Measurements from ENCODE around the gene DLG2. TPM values are rescaled to one million over a fixed set of nuclear protein-coding genes. Genes with fewer than 3 reads are reported as not detected.
A peak's percentile ranks its signal among the peaks of the same experiment; 100 is the strongest.

The DLG2 gene
- total RNA-seq, 1 experiment from 2014 or later: 2.7 TPM

DNA sequence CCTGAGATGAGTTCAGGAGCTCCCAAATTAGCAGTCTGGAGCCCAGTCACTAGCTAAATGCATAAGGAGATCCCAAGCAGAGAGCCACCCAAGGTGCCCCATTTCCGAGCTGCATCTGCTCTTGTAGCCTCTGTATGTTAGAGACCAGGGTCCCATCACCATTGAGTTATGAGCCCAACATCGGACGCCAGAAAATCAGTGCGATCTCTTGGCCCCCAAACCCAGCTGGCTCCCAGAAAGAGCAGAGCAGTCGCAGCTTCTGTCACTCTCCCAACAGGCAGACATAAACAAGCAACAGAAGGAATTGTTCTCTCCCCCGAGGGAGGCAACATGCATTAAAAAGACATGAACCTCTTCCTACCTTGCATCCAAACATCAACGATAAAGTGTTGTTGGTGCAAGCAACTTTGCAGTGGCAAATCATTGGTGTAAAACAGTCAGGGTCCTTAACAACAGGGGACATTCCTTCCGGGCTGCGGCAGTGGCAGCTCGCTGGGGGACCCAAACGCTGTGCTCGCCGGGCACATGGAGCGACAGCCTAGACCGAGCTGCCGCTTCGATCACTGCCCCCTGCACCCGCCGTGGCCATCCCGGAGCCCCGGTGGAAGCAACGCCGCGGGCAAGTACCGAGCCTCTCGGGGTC lies 907.1 kb downstream of the DLG2 start:
- no peaks in the 10 kb centered on the region for H3K79me2 ChIP-seq (ENCODE audit: low read length)
- no peaks in the 10 kb centered on the region for H3K36me3 ChIP-seq (ENCODE audit: insufficient read depth, low read length)
- H3K27me3 ChIP-seq (ENCODE audit: low read length): no peaks in the 10 kb centered on the region
- H3K9ac ChIP-seq (ENCODE audit: low read length): no peak overlapping the region
- no peaks in the 10 kb centered on the region for H3K4me1 ChIP-seq (ENCODE audit: low read length)
- no peaks in the 10 kb centered on the region for H3K9me3 ChIP-seq (ENCODE audit: low read length)
- no peak for DNase-seq
- no peak overlapping the region for H3K27ac ChIP-seq (ENCODE audit: low read length)
- no peak overlapping the region for H2AFZ ChIP-seq (ENCODE audit: low read length)
- no peak overlapping the region for H3K4me3 ChIP-seq (ENCODE audit: low read length)
- H4K20me1 ChIP-seq (ENCODE audit: insufficient read depth, low read depth, low read length): no peaks in the 10 kb centered on the region
- no peak overlapping the region for H3K4me2 ChIP-seq (ENCODE audit: low read depth, low read length, poor library complexity, severe bottlenecking)
- no peaks in the 10 kb centered on the region for H3K9me2 ChIP-seq (replicated peaks; ENCODE audit: insufficient read depth, low read length)

DNA sequence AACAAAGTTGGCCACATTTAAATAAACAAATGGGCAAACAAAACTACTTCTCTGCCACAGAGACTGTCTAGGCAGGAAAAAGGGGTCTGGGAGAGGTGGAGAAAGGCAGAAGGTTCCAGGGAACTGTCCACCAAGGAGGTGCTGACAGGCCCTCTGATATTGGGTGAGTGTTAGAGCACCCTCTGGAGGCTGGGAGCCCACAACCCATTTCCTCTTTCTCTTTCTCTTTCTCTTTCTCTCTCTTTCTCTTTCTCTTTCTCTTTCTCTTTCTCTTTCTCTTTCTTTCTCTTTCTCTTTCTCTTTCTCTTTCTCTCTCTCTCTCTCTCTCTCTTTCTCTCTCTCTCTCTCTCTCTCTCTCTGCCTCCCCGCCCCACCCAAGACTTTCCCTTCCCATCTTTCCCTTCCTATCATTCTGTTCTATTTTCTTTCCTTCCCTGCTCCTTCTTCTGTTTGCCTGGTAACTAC lies 912.8 kb downstream of the DLG2 start:
- Histone ChIP-seq H3K9me3 (ENCODE audit: low read length) (no peaks in the 10 kb centered on the region), H3K27ac (ENCODE audit: low read length) (no peak overlapping the region), H3K27me3 (ENCODE audit: low read length) (no peaks in the 10 kb centered on the region), H3K79me2 (ENCODE audit: low read length) (no peaks in the 10 kb centered on the region), H3K9me2 (replicated peaks; ENCODE audit: insufficient read depth, low read length) (no peaks in the 10 kb centered on the region), H3K9ac (ENCODE audit: low read length) (no peak overlapping the region), H4K20me1 (ENCODE audit: insufficient read depth, low read depth, low read length) (no peaks in the 10 kb centered on the region), H3K4me2 (ENCODE audit: low read depth, low read length, poor library complexity, severe bottlenecking) (no peak overlapping the region), H3K4me1 (ENCODE audit: low read length) (no peaks in the 10 kb centered on the region), H2AFZ (ENCODE audit: low read length) (no peak overlapping the region), H3K4me3 (ENCODE audit: low read length) (no peak overlapping the region), H3K36me3 (ENCODE audit: insufficient read depth, low read length) (no peaks in the 10 kb centered on the region)
- peak; percentile 89 for DNase-seq

DNA sequence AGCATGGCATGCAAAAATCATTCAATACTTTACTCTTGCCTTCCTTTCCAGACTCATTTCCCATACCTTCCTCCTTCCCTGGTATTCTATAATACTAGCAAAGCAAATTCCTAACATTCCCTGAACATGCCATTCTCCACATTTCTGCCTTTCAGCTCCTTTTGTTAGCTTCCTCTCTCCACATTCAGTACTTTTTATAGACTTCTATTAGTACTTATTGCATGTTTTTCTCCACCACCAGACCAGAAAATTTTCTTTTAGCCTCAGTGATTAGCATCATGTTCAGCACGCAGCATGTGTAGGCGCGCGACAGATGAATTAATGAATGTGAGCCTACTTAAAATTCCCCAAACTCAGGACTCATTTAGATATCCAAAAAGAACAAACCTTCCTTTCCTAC lies 935.3 kb downstream of the DLG2 start:
- DNase-seq: no peak

DNA sequence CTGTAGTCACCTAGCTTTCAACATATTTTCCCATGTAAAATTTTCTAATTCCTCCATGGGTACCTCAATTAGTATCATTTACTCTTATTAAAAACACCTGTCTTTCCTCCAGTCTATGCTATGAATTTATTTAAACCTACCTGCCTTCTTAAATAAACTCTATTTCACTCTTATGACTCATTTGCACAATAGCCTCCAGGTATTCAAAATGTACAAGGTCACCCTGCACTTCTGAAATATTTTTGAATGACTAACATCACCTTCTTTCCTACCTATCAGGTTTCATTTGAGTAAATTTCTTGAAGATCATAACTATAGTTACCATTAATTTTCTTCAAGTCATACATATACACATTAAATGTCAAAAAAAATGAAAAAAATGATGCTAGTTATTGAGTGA lies 939.7 kb downstream of the DLG2 start:
- Histone ChIP-seq H3K9ac (ENCODE audit: low read length) (no peak overlapping the region), H4K20me1 (ENCODE audit: insufficient read depth, low read depth, low read length) (no peaks in the 10 kb centered on the region), H3K79me2 (ENCODE audit: low read length) (no peaks in the 10 kb centered on the region), H3K9me2 (replicated peaks; ENCODE audit: insufficient read depth, low read length) (no peaks in the 10 kb centered on the region), H3K27ac (ENCODE audit: low read length) (no peak overlapping the region), H3K36me3 (ENCODE audit: insufficient read depth, low read length) (no peaks in the 10 kb centered on the region), H3K27me3 (ENCODE audit: low read length) (no peaks in the 10 kb centered on the region), H3K4me2 (ENCODE audit: low read depth, low read length, poor library complexity, severe bottlenecking) (no peak overlapping the region), H2AFZ (ENCODE audit: low read length) (no peak overlapping the region), H3K4me3 (ENCODE audit: low read length) (no peak overlapping the region), H3K4me1 (ENCODE audit: low read length) (no peaks in the 10 kb centered on the region), H3K9me3 (ENCODE audit: low read length) (no peaks in the 10 kb centered on the region)
- DNase-seq: no peak

More for the DNA sequence above, 935.3 kb downstream of the DLG2 start:
- no peak overlapping the region for H3K27ac ChIP-seq (ENCODE audit: low read length)
- H3K9ac ChIP-seq (ENCODE audit: low read length): no peak overlapping the region
- H3K9me3 ChIP-seq (ENCODE audit: low read length): no peaks in the 10 kb centered on the region
- H3K79me2 ChIP-seq (ENCODE audit: low read length): no peaks in the 10 kb centered on the region
- H3K36me3 ChIP-seq (ENCODE audit: insufficient read depth, low read length): no peaks in the 10 kb centered on the region
- no peaks in the 10 kb centered on the region for H3K4me1 ChIP-seq (ENCODE audit: low read length)
- H2AFZ ChIP-seq (ENCODE audit: low read length): no peak overlapping the region
- H3K9me2 ChIP-seq (replicated peaks; ENCODE audit: insufficient read depth, low read length): no peaks in the 10 kb centered on the region
- H3K4me2 ChIP-seq (ENCODE audit: low read depth, low read length, poor library complexity, severe bottlenecking): no peak overlapping the region
- no peaks in the 10 kb centered on the region for H3K27me3 ChIP-seq (ENCODE audit: low read length)
- H3K4me3 ChIP-seq (ENCODE audit: low read length): no peak overlapping the region
- no peaks in the 10 kb centered on the region for H4K20me1 ChIP-seq (ENCODE audit: insufficient read depth, low read depth, low read length)

DNA sequence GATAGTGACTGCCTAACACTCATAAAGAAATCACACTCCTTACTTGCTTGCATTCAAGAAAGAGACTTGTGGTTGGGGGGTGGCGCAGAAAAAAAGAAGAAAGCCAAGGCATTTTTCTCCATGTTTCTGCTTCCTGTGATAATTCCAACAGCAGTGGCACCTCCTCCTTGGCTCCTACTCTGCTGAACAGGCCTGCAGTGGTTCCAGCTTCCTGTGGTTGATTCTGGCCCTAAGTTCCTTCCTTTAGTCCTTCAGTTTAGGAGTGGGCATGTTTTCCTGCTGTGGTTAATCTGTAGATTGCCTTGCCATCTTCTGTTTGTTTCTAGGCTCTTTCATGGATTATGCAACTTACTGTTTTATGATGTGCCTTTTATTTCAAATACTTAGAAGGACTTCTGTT lies 940.4 kb downstream of the DLG2 start:
- no peak overlapping the region for H3K9ac ChIP-seq (ENCODE audit: low read length)
- no peaks in the 10 kb centered on the region for H3K36me3 ChIP-seq (ENCODE audit: insufficient read depth, low read length)
- no peak overlapping the region for H2AFZ ChIP-seq (ENCODE audit: low read length)
- no peaks in the 10 kb centered on the region for H3K9me3 ChIP-seq (ENCODE audit: low read length)
- H3K27ac ChIP-seq (ENCODE audit: low read length): no peak overlapping the region
- no peak for DNase-seq
- no peak overlapping the region for H3K4me2 ChIP-seq (ENCODE audit: low read depth, low read length, poor library complexity, severe bottlenecking)
- H3K79me2 ChIP-seq (ENCODE audit: low read length): no peaks in the 10 kb centered on the region
- H3K4me3 ChIP-seq (ENCODE audit: low read length): no peak overlapping the region
- no peaks in the 10 kb centered on the region for H4K20me1 ChIP-seq (ENCODE audit: insufficient read depth, low read depth, low read length)
- H3K27me3 ChIP-seq (ENCODE audit: low read length): no peaks in the 10 kb centered on the region
- no peaks in the 10 kb centered on the region for H3K9me2 ChIP-seq (replicated peaks; ENCODE audit: insufficient read depth, low read length)
- H3K4me1 ChIP-seq (ENCODE audit: low read length): no peaks in the 10 kb centered on the region

DNA sequence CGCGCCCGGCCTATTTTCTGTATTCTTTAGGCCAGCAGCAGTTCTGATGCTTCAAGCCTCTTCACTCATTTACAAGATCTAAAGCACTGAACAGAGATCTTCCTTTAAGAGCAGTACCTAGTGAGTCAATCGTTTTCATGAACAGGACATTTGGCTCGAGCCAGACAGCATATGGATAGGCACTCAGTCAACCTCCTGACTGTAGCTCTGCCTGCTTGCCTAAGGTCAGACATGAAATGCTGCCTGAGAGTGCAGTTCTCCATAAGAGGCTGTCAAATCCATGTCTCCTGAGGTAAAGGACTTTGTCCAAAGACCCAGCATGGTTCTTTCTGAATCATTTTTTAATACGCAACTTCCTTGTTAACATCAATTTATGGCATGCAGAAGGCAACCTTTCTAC lies 941.2 kb downstream of the DLG2 start:
- H4K20me1 ChIP-seq (ENCODE audit: insufficient read depth, low read depth, low read length): no peaks in the 10 kb centered on the region
- no peak overlapping the region for H3K4me3 ChIP-seq (ENCODE audit: low read length)
- no peaks in the 10 kb centered on the region for H3K36me3 ChIP-seq (ENCODE audit: insufficient read depth, low read length)
- H3K27ac ChIP-seq (ENCODE audit: low read length): no peak overlapping the region
- H3K9ac ChIP-seq (ENCODE audit: low read length): no peak overlapping the region
- no peaks in the 10 kb centered on the region for H3K9me2 ChIP-seq (replicated peaks; ENCODE audit: insufficient read depth, low read length)
- no peaks in the 10 kb centered on the region for H3K4me1 ChIP-seq (ENCODE audit: low read length)
- H3K79me2 ChIP-seq (ENCODE audit: low read length): no peaks in the 10 kb centered on the region
- DNase-seq: no peak
- H3K27me3 ChIP-seq (ENCODE audit: low read length): no peaks in the 10 kb centered on the region
- no peak overlapping the region for H3K4me2 ChIP-seq (ENCODE audit: low read depth, low read length, poor library complexity, severe bottlenecking)
- no peak overlapping the region for H2AFZ ChIP-seq (ENCODE audit: low read length)
- H3K9me3 ChIP-seq (ENCODE audit: low read length): no peaks in the 10 kb centered on the region

DNA sequence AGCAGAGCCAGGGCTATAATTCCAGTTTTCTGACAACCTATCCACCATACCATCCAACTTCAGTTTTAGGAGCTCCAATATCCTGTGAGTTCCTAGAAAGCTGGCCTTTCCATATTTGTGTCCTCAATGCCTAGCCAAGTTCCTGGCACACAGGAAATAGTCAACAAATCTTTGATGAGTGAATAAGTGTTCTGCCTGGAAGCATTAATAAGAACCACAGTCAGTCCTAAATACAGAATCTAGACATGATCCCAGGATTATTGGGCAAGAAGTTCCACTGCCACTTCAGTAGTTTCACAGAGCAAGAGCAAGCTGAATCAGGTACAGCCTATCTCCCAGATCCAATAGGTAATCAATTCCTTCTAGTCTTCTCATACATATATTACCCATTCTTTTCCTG lies 942.0 kb downstream of the DLG2 start:
- Histone ChIP-seq H3K9me3 (ENCODE audit: low read length) (no peaks in the 10 kb centered on the region), H3K9me2 (replicated peaks; ENCODE audit: insufficient read depth, low read length) (no peaks in the 10 kb centered on the region), H3K79me2 (ENCODE audit: low read length) (no peaks in the 10 kb centered on the region), H3K4me1 (ENCODE audit: low read length) (no peaks in the 10 kb centered on the region), H3K36me3 (ENCODE audit: insufficient read depth, low read length) (no peaks in the 10 kb centered on the region), H3K4me2 (ENCODE audit: low read depth, low read length, poor library complexity, severe bottlenecking) (no peak overlapping the region), H4K20me1 (ENCODE audit: insufficient read depth, low read depth, low read length) (no peaks in the 10 kb centered on the region), H3K27ac (ENCODE audit: low read length) (no peak overlapping the region), H3K27me3 (ENCODE audit: low read length) (no peaks in the 10 kb centered on the region), H3K4me3 (ENCODE audit: low read length) (no peak overlapping the region), H2AFZ (ENCODE audit: low read length) (no peak overlapping the region), H3K9ac (ENCODE audit: low read length) (no peak overlapping the region)
- DNase-seq: no peak

DNA sequence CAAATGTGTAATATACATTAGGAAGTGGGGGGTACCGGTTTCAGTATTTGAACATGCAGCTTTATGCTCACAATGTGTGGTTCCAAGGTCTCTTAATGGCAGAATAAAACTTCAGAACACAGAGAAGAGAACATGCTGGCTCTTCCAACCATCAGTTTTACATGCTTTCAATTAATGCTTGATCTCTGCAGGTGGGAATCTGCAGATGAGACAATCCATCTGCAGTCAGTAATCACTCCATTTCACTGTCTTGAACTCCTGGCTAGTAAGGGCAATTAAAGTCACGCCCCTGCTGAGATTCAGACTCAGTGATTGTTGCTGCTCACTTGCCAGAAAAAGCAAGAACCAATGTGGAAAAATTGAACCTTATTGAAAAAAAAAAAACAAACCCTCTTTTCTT lies 945.7 kb downstream of the DLG2 start:
- Histone ChIP-seq H3K9ac (ENCODE audit: low read length) (no peak overlapping the region), H3K4me3 (ENCODE audit: low read length) (no peak overlapping the region), H3K9me3 (ENCODE audit: low read length) (no peaks in the 10 kb centered on the region), H3K9me2 (replicated peaks; ENCODE audit: insufficient read depth, low read length) (no peaks in the 10 kb centered on the region), H3K36me3 (ENCODE audit: insufficient read depth, low read length) (no peaks in the 10 kb centered on the region), H3K4me2 (ENCODE audit: low read depth, low read length, poor library complexity, severe bottlenecking) (no peak overlapping the region), H3K27ac (ENCODE audit: low read length) (no peak overlapping the region), H3K79me2 (ENCODE audit: low read length) (no peaks in the 10 kb centered on the region), H2AFZ (ENCODE audit: low read length) (no peak overlapping the region), H3K4me1 (ENCODE audit: low read length) (no peaks in the 10 kb centered on the region), H3K27me3 (ENCODE audit: low read length) (no peaks in the 10 kb centered on the region), H4K20me1 (ENCODE audit: insufficient read depth, low read depth, low read length) (no peaks in the 10 kb centered on the region)
- no peak for DNase-seq

Measured in Karpas-422 (cell line).